ENCODE data around the gene RBM10.

- no peak for TF ChIP-seq EZH2 (IDR thresholded peaks at IDR 0.05; ENCODE audit: borderline replicate concordance)
- TF ChIP-seq, protein P1, sequence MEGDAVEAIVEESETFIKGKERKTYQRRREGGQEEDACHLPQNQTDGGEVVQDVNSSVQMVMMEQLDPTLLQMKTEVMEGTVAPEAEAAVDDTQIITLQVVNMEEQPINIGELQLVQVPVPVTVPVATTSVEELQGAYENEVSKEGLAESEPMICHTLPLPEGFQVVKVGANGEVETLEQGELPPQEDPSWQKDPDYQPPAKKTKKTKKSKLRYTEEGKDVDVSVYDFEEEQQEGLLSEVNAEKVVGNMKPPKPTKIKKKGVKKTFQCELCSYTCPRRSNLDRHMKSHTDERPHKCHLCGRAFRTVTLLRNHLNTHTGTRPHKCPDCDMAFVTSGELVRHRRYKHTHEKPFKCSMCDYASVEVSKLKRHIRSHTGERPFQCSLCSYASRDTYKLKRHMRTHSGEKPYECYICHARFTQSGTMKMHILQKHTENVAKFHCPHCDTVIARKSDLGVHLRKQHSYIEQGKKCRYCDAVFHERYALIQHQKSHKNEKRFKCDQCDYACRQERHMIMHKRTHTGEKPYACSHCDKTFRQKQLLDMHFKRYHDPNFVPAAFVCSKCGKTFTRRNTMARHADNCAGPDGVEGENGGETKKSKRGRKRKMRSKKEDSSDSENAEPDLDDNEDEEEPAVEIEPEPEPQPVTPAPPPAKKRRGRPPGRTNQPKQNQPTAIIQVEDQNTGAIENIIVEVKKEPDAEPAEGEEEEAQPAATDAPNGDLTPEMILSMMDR (IDR thresholded peaks at IDR 0.05; ENCODE audit: poor library complexity): no peak
- TF ChIP-seq EZH2phosphoT487 (IDR thresholded peaks at IDR 0.05; ENCODE audit: low read depth, severe bottlenecking, unreplicated experiment): no peak
Measured at GRCh38 chrX:47204970-47205369, 59.9 kb downstream of the RBM10 start.

All from hepatocyte (in vitro differentiated cells).